Measurements from ENCODE around the gene LMNA. TPM values are rescaled to one million over a fixed set of nuclear protein-coding genes. Genes with fewer than 3 reads are reported as not detected.

Gene LMNA
- total and polyA plus RNA-seq, 10 of the 15 experiments (the other 5 are each of a cell fraction or from before 2014, with no cell fraction given): 0.42 to 334 (median 81.1) TPM

GRCh38 chr1:156115514-156116374, 1.2 kb downstream of the LMNA start (continued):
- TF ChIP-seq JUNB (IDR thresholded peaks at IDR 0.05): no peak
- TF ChIP-seq USF2 (IDR thresholded peaks at IDR 0.05; ENCODE audit: borderline replicate concordance, low read depth, low read length): no peak
- TF ChIP-seq POLR2A (IDR thresholded peaks at IDR 0.05; ENCODE audit: low read depth, low read length): no peak
- TF ChIP-seq NKRF (conservative IDR thresholded peaks at IDR 0.05): no peak
- TF ChIP-seq SMAD1 (IDR thresholded peaks at IDR 0.05; ENCODE audit: low read depth, partially characterized antibody): no peak
- TF ChIP-seq BCL3 (IDR thresholded peaks at IDR 0.05; ENCODE audit: borderline replicate concordance, insufficient read depth, low read depth, low read length, poor library complexity, severe bottlenecking): no peak
- no peak for TF ChIP-seq SMAD5 (IDR thresholded peaks at IDR 0.05; ENCODE audit: low read depth)
- no peak for TF ChIP-seq FOXM1 (IDR thresholded peaks at IDR 0.05; ENCODE audit: low read depth, low read length)
- TF ChIP-seq IKZF1 (conservative IDR thresholded peaks at IDR 0.05): peak; percentile 12; the same call in 1 of the 2 replicates
- no peak for TF ChIP-seq SPI1 (IDR thresholded peaks at IDR 0.05; ENCODE audit: borderline replicate concordance, insufficient read depth, low read depth, low read length)
- no peak for TF ChIP-seq RELB (IDR thresholded peaks at IDR 0.05; ENCODE audit: low read depth)
- TF ChIP-seq TBL1XR1 (IDR thresholded peaks at IDR 0.05; ENCODE audit: low read depth, low read length): no peak
- TF ChIP-seq SP1 (IDR thresholded peaks at IDR 0.05; ENCODE audit: low read depth, low read length): no peak
- TF ChIP-seq USF1 (IDR thresholded peaks at IDR 0.05; ENCODE audit: borderline replicate concordance, extremely low read length, insufficient read depth, low read depth, low read length): no peak
- TF ChIP-seq EGR1 (IDR thresholded peaks at IDR 0.05; ENCODE audit: borderline replicate concordance in 1 of 2, low read depth in 2 of 2, low read length in 2 of 2): no peak
- TF ChIP-seq NFIC (IDR thresholded peaks at IDR 0.05; ENCODE audit: low read depth, low read length): no peak
- no peak for TF ChIP-seq POU2F2 (IDR thresholded peaks at IDR 0.05; ENCODE audit: borderline replicate concordance, low read depth, low read length)
- TF ChIP-seq MEF2A (IDR thresholded peaks at IDR 0.05; ENCODE audit: insufficient read depth, low read depth, low read length): no peak
- peak; percentile 37; the same call in 1 of the 2 replicates for TF ChIP-seq GATAD2B (conservative IDR thresholded peaks at IDR 0.05; ENCODE audit: low read depth)
- TF ChIP-seq SMARCA5 (IDR thresholded peaks at IDR 0.05): no peak

Measured in GM12878 (cell line).